Skin epidermis (tissue), 12 donors: ENCODE data around the gene ZHX3.
A peak's percentile ranks its signal among the peaks of the same experiment; 100 is the strongest.

Source experiments
- H3K27ac ChIP-seq, 21 experiments: fragments of 200-600 bp; sonication (generic) in 11 of 21; one replicate each; pipeline ENCODE4 v1.5.0; 2020; ENCODE audit warnings: mild to moderate bottlenecking in 3 of 21, inconsistent platforms in 2 of 21, moderate library complexity in 2 of 21
- H3K4me3 ChIP-seq, 7 experiments: fragments of 200-600 bp; sonication (generic) in 2 of 7; one replicate each; pipeline ENCODE4 v1.5.0; 2020; ENCODE audit warnings: inconsistent platforms in 2 of 7, mild to moderate bottlenecking in 2 of 7, moderate library complexity in 1 of 7

The ZHX3 gene, protein sequence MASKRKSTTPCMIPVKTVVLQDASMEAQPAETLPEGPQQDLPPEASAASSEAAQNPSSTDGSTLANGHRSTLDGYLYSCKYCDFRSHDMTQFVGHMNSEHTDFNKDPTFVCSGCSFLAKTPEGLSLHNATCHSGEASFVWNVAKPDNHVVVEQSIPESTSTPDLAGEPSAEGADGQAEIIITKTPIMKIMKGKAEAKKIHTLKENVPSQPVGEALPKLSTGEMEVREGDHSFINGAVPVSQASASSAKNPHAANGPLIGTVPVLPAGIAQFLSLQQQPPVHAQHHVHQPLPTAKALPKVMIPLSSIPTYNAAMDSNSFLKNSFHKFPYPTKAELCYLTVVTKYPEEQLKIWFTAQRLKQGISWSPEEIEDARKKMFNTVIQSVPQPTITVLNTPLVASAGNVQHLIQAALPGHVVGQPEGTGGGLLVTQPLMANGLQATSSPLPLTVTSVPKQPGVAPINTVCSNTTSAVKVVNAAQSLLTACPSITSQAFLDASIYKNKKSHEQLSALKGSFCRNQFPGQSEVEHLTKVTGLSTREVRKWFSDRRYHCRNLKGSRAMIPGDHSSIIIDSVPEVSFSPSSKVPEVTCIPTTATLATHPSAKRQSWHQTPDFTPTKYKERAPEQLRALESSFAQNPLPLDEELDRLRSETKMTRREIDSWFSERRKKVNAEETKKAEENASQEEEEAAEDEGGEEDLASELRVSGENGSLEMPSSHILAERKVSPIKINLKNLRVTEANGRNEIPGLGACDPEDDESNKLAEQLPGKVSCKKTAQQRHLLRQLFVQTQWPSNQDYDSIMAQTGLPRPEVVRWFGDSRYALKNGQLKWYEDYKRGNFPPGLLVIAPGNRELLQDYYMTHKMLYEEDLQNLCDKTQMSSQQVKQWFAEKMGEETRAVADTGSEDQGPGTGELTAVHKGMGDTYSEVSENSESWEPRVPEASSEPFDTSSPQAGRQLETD

DNA sequence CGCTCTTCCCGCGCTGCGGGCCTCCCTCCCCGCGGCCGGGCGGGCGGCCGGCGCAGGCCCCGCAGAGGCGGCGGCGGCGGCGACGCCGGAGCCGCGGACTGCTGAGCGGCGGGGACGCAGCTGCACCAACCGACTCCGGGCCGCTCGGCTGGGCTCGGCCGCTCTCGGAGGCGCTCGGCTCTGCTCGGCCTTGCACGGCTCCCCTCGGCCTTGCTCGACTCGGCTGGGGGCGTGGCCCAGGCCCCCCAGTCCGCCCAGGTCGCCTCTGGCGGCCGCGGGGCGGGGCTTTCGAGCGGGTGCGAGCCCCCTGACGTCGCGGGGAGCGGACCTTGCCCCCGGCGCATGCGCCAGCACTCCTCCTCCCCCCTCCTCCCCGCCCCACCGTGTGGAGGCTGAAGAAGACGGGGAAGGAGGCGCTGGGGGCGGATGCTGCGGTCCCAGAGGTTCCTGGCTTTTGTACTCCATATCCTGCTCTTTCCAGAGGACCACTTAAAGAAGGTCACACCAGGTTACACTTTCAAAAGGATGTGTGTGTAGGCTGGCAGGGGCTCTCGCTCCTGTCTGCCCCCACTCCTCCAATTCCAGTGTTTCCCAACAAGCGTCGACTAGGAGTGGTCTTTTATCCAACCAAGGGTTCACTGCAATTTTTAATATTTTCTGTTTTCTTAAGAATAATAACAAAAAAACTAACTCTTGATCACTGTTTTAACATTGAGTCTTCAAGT is at the start of gene ZHX3:
Gene ZHX3, minus strand, starts transcription at position 186 of the 725 bp plus-strand sequence. CDS start 112,815 bp downstream, outside the sequence.
- Histone ChIP-seq H3K4me3 (peak within 1 kb of the TSS; percentile 53 to 94 (median 81)), H3K27ac (peak within 1 kb of the TSS; percentile 0 to 93 (median 82))

DNA sequence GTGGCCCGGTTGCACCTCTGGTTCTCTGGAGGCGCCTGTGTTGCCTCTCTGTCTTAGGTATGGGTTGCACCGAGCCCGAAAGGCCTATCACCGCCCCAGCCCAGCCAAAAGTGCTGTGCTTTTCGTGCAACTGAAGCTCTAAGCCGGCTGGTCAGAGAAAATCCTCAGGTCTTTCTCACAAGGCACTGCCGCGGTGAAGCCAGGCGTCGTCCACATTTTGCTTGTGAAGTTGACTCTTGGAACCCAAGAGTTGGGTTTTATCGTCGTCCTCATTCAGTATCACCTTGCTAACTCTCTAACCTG is 49.8 kb upstream of the ZHX3 start:
- H3K4me3 ChIP-seq = no peak overlapping the region
- no peak overlapping the region for H3K27ac ChIP-seq

DNA sequence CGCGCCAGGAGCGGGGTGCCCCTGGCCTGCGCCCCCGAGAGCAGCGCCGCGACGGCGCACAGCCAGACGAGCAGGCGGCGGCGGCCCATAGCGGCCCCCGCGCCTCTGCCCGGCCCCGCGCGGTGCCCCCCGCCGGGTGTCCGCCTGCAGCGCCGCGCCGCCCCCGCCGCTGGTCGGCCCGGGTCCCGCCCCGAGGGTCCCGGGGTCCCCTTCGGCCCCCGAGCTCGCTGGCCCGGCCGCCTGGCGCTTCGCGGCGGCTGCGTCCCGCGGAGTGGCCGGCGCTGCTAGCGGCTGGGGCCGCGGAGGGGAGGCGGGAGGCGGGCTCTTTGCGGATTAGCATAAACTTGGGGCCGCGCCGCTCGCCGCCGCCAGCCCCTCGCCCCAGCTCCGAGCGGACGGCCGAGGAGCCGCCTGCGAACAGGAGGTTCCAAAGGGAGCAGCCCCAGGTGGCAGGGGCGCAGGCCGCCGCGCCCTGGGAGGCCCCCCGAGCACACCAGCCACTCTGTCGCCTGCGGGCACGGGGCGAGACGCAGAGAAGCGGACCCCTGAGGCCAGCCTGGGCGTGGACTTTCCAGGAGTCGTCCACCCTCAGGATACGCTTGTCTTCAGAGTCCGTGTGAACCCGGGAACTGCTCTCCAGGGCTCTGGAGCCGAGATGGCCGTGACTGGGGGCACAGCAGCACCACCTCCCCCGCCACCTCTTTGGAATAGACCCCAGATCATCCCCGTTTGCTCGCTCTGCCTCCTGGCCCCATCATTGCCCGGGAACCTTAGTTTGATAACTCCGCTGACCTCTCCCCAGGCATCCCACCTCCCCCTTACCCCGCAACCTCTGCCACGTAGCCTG is 49.2 kb upstream of the ZHX3 start, which contains the start of gene EMILIN3:
Gene EMILIN3, minus strand, starts transcription at position 273 of the 847 bp plus-strand sequence. Its CDS starts 184 bp downstream, at position 89.
- Histone ChIP-seq H3K4me3 (peak within 1 kb of the TSS in 4 of 7 experiments; percentile 14 to 44 (median 24)), H3K27ac (peak within 1 kb of the TSS in 2 of 21 experiments; percentile 8 to 45)

DNA sequence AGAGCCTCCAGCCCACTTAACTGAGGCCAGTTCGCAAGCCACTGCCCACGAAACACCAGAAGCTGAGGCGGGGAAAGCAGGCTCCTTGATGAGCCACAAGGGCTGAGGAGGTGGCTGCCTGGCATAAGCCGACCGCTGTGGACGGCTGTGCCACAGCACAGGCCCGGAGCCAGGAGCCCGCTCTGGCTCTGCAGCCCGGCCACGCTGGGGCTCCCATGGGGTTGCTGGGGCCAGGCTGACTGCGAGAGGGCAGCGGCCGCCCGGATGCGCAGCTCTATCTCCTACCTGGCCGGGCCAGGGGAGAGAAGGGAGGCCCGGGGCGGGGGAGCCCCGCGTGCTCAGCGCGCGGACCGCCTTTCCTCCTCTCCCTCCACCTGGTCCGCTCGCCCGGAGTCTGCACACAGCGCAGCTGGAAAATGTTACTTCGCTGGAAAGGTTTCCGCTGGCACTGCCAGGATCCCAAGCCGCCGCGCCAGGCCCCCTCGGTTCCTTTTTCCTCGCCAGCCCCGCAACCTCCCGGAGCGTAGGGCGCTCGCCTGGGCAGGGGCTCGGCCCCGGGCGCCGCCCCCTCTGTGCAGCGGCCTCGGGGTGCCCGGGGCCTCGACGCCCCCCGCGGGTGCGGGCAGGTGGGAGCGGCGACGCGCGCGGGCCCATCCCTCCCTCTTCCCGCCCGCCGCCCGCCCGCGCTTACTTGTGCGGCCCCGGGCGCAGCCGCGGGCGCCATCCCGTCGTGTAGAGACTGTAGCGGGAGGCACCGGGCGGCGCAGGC is 48.4 kb upstream of the ZHX3 start:
- peak overlapping the region in 4 of 7 experiments; percentile 14 to 44 (median 24) for H3K4me3 ChIP-seq
- peak overlapping the region in 2 of 21 experiments; percentile 7 to 45 for H3K27ac ChIP-seq

DNA sequence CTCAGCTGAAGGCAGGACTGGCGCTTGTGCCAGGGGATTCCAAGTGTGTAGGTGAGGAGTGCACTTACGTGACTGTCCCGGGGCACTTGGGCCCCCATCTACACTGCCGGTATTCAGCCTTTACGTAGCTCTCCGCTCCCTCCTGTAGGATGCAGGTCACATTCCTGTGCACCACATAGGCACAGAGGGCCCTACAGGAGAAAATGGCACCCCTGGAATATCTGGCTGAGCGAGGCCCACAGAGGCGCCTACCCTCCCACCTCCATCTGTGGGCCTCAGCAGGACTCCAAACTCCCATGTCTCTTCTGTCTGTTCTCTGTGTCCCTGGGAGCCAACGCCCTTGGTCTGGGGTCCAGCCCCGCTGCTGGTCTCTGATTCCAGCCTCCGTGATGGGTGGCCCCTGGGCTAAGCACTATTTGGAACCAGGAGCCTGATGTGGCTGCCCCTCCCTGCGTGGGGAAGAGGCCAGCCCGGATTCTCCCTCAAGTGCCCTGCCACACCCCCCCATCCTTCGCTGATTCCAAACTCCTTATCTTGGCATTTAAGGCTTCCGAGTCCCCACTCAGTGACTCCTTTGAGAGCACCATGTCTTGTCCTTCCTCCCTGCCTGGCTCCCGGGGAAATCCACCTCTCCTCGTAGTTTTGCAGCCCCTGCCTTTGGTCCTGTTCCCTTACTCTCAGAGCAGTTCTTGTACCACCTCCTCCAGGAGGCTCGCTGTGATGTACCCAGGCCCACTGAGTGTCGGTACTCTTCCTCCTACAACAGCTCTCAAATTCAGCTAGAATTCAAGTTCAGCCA is 47.6 kb upstream of the ZHX3 start:
- H3K27ac ChIP-seq = peak overlapping the region in 1 of 21 experiments; percentile 7
- peak overlapping the region in 2 of 7 experiments; percentile 14 to 44 for H3K4me3 ChIP-seq

DNA sequence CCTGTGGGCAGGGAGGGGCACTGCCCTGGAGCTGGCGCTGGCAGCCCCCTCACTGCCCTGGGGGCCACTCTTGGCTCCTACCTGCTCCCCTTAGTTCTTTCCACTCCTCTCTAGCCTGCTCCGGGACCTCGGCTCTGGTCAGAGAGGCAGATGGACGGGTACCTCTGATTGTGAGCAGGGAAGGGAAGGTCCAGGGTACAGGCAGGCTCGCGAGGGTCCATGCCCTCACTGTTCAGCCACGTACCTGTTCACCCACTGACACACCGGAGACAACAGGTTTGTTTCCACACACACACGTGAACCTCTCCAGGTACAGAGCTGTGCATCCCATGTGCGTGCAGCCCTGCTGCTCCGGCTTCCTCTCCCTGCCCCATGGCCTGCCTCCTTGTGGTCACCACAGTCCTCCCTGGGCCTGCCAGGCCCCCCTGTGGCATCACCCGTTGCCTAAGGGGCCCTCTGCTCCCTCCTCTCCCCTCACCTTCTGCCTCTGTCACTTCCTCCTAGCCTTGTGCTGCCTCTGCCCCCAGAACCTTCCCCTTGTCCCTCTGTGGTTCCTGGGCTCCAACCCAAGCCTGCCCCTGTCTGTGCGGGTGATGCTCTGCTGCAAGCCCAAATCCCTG is 46.8 kb upstream of the ZHX3 start:
- Histone ChIP-seq H3K4me3 (no peak overlapping the region), H3K27ac (peak overlapping the region in 1 of 21 experiments; percentile 37)

DNA sequence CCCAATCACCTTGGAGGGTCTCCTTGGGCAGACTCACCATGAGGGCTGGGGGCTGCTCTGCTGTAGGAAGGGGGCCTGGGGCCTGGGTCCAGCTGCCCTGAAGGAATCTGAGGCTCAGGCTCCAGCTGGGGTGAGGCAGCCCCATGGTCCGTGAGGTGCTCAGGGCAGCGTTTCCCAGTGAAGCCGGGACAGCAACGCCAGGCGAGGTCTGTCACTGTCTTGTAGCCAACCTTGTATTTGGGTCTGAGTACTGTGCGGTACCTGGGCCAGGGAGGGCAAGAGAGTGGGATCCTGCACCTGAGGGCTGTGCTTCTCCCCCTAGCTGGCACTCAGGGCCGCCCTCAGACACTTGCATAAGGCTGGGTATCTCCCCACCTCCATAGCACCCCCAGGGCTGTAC is 46.1 kb upstream of the ZHX3 start:
- H3K4me3 ChIP-seq = no peak overlapping the region

DNA sequence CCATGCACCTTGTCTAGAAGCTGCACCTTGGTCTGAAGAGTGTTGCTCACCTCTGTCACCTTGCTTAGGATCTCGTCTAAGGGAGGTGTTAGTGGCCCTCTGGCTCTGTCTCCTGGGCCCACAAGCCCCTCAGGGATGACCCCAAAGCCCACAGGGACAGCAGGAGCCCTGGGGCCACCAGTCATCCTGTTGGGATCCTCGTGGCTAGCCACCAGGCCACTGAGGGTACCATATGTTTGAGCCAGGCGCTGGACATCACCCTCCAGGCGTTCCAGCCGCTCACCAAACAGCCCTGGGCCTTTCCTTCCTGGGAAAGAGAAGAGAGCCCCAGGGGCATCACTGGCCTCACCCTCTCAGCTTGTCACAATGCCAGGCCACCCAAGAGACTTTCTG is 45.2 kb upstream of the ZHX3 start:
- Histone ChIP-seq H3K4me3 (no peak overlapping the region), H3K27ac (no peak overlapping the region)

More for the DNA sequence above, 46.1 kb upstream of the ZHX3 start:
- no peak overlapping the region for H3K27ac ChIP-seq

DNA sequence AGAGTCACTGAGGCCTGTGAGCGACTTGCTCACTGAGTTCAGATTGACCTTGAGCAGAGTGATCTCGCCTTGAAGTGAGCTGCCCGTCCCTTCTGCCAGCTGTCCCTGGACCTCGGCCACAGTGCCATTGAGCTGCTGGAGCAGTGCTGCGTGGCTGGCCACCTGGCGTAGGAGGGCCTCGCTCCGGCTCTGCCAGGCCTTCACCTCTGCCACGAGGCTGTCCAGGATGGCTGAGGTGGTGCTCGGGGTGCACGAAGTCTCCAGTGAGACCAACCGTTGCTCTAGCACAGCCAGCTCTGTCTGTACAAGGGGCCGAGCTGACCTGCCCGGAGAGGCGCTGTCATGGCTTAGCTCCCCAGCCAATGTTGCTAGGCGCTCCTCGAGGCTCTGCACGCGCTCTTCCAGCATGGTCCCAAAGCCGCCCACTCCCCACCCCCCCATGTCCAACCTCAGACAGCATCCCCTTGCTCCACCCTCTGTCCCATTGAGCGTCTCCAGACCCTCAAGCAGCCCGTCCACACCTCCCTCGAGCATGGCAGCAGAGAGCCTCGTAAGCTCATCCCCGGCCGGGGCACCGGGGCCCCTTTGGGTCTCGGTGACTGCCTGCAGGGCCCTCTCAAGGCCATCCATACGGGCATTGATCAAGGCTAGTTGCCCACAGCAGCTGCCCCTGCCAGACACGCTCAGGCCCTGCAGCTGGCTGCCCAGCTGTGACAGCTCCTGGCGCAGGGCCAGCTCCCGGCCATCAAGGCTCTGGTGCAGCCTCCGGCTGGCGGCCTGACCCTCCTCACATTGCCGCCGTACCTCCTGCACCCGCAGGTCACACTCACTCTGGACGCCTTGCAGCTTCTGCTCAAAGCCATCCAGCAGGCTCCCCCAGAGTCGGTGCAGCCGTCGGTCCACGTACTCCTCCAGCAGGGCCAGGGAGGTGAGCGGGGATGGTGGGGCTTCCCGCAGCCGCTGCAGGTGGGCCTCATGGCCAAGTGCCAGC is 44.5 kb upstream of the ZHX3 start:
- no peak overlapping the region for H3K4me3 ChIP-seq
- H3K27ac ChIP-seq = no peak overlapping the region

DNA sequence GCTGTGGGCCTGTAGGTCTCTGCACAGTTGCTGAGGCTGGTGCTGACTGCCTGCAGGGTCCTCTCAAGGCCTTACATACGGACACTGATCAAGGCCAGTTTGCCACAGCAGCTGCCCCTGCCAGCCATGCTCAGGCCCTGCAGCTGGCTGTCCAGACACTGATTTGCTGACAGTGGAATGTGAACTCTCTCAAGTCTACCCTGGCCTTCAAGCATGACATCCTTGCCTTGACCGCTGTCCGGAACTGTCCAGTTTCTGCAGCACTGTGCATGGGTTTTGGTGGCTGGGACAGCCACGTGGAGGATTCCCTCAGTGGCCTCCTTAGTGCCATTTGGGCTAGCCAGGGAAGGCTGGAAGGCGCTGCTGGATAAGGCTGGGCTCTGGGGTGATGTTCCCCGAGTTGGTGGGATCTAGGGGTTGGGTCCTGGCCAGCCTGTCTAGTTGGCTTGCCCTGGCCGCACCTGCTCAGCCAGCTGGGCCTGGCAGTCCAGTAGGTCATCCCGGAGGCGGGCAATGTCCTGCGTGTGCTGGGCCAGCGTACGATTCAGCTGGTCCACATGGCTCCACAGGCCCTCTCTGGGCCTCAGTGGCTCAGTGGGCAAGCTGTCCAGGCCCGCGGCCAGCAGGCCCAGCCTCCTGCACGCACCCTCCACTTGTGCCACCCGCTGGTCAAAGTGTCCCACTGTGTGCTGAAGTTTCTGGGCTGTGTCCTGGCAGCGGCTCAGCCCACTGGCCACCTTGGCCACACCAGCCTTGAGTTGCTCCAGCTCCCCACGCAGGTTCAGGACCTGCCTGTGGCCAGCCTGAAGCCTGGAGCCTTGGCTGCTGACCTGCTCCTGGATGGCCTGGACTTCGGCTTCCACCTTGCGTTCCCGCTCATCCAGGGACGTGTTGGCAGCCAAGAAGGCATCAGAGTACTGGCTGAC is 43.6 kb upstream of the ZHX3 start:
- no peak overlapping the region for H3K27ac ChIP-seq
- H3K4me3 ChIP-seq = no peak overlapping the region

DNA sequence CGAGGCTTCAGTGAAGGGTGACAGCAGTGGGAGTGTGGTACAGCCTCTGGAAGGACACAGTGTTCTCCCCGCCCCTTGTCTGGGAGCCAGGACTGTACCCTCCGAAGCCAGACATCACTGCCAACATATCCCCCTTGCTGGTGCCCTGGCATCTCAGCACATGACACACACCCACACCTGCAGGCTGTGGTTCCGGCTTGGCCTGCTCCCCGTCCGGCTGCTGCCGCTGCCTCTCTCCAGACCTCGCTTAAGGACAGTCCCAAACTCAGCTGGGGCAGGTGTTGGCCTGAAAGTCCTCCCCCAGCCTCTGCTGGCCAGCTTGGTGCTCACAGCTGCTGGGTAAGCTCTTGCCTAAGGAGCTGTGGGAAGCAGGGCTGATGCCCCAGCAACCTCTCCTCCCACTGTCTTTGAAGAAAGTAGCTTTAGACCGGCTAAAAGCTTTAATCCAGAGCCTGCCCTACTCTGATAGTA is 42.0 kb upstream of the ZHX3 start:
- Histone ChIP-seq H3K4me3 (no peak overlapping the region), H3K27ac (no peak overlapping the region)

DNA sequence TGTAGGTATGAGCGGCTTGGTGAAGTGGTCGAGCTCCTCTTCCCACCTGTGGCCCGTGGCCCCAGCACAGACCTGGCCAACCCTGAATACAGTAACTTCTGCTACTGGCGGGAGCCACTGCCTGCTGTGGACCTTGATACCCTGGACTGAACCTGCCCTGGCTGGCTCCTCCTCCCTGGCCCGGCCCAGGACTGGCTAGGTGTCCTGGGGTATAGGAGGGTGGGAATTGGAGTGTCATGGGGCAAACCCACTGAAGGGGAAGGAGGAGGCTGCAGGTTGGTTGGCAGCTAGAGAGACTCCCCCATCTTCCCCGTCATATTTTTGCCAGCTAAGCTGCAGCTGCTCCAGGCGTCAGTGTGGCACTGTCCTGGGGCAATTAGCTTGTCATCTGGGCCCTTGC is 41.2 kb upstream of the ZHX3 start:
- no peak overlapping the region for H3K27ac ChIP-seq
- H3K4me3 ChIP-seq = no peak overlapping the region

DNA sequence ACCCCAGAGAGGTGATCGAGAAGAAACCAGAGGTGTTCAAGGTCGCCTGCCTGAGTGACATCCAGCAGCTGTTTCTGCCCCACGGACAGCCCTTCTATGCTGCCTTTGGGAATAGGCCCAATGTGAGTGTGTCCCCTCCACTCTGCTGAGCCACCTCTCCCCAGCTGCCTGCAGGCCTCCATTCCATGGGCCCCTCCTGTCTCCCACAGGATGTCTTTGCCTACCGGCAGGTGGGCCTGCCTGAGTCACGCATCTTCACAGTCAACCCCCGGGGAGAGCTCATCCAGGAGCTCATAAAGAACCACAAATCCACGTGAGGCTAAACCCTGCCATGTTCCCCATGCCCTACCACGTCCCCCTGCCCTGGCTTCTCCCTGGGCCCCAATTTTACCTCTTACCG is 40.7 kb upstream of the ZHX3 start:
- no peak overlapping the region for H3K4me3 ChIP-seq
- no peak overlapping the region for H3K27ac ChIP-seq

DNA sequence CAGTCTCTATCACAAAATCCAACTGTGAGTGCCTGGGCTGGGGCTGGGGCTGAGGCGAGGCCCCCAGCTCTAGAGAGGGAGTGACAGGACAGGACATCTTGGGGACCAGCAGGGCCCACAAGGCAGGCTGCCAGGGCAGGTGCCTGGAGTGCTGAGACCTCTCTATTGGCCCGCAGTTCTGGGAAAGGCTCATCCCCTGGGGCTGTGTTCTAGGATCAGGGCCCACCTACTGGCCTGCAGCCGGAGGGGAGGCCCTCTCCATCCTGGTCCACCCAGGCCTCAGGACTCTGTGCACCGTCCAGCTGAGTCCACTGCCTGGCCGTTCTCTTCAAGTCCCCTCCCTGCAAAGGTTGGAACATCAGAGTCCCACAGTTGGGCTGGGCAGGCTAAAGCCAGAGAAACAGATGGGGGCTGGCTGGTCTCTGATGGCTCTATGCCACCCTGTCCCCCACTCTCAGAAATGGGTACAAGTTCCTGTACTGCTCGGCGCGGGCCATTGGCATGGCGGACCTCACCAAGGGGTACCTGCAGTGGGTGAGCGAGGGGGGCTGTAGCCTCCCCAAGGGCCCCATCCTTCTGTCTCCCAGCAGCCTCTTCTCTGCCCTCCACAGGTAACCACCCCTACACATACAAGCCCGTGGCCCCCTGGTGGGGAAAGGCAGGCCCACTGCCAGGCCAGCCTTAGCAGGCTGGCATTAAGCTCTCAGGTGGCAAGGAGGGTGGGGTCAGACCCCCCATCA is 40.1 kb upstream of the ZHX3 start:
- H3K27ac ChIP-seq = no peak overlapping the region

More for the DNA sequence above, 40.1 kb upstream of the ZHX3 start:
- no peak overlapping the region for H3K4me3 ChIP-seq
